ENCODE results near the gene TMED10. TPM values are rescaled to one million over a fixed set of nuclear protein-coding genes. Genes with fewer than 3 reads are reported as not detected.

The TMED10 gene
- 364 and 433 TPM in 2 replicates for total RNA-seq (2014; rRNA removed; shearing (Covaris generic))

- DNase-seq (ENCODE audit: low spot score) = peak; percentile 79
Observed at GRCh38 chr14:75176142-75176820, at the start of gene TMED10. TMED10 (minus strand) TSS chr14:75176612; CDS start chr14:75176579, 33 bp downstream.

DNA sequence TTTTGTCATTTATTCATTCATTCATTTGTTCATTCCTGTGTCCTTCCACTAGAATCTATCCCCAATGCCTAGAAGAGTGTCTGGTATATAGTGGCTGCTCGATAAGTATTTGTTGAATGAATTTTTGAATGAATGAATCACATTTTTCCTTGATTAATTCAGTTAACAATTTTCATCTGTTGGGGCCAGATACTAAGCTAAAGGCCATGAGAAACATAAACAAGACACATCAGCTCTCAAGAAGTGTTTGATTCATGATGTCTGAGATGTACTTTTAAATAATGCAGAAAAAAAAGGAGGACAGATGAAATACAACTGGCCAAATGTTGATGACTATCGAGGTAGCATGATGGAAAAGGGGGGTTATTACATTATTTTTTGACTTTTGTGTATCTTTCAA is 48.1 kb upstream of the TMED10 start:
- DNase-seq (ENCODE audit: low spot score) = no peak

- peak; percentile 27 for DNase-seq (ENCODE audit: low spot score)
Observed at GRCh38 chr14:75223664-75224154, 47.3 kb upstream of the TMED10 start.

GRCh38 chr14:75222208-75222701 is 45.8 kb upstream of the TMED10 start:
- peak; percentile 27 for DNase-seq (ENCODE audit: low spot score)

- DNase-seq (ENCODE audit: low spot score) = no peak
Observed at GRCh38 chr14:75221797-75222196, 45.4 kb upstream of the TMED10 start.

- DNase-seq (ENCODE audit: low spot score) = no peak
Observed at GRCh38 chr14:75220156-75220555, 43.7 kb upstream of the TMED10 start.

DNA sequence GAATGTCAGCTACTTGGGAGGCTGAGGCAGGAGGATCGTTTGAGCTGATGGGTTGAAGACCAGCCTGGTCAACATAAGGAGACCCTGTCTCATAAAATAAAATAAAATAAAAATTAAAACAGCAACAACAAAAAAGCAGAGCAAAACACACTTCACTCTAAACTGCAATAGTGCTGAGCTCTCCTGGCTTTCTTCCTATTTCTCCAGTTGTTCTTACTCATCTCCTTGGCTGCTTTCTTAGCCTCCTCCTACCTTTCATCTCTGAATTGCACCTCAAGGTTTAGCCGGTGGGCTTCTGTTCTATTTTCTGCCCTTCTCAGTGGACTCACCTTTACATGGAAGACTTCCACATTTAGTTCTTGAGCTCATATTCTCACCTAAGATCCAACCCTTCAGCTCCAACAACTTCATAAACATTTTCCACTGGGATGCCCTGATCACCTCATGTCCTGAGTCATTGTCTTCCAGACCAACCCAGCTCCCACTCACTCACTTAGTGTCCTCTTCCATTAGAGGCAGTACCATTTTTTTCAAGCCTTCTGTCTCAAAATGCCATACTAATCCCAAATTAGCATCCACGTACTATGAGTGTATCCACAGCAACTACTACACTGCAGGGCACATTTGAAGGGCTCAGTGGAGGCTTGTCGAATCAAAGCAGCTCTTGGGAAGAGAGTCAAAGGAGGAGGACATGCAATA is 41.2 kb upstream of the TMED10 start:
- DNase-seq (ENCODE audit: low spot score) = no peak

DNA sequence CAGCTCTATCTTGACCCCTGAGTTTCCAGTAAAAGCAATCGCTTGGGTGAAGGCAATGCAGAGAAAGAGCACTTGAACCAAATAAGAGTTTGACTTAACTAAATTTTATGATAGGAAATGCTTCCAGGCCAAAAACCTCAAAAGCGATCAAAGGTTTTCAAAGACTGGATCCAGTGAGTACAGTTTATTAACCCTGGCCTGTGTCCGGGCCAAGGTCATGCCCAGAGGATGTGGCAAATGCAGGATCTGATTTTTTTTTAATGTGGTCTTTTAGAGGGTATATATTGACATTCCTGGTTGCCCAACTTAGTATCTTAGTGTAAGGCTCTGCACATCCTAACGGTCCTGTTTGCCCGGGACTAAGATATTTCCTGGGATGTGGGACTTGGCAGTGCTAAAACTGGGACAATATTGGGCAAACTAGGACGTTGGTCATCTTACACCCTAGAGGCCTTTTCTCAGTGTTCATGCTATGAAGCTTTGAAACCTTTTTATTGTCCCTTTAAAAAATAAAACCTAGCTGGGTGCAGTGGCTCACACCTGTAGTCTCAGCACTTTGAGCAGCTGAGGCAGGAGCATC is 40.1 kb upstream of the TMED10 start:
- no peak for DNase-seq (ENCODE audit: low spot score)

DNA sequence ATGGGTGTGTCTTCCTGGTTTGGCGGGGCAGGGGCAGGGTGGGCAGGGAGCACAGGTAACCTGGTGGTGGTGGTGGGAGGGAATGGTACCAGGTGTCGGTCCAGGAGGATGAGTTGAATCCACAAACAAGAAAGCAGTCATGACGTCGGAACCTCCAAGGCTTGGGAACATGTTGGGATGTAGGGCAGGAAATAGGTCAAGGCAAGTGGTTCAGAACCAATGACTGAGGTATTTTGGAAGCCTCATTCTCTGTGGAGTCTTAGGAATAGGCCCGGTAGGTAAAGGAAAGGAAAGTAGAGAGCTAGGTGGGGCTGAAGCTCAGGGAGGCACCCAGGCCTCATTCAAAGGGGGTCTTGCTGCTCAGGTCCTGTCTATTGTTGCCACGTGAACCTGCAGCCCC is 39.1 kb upstream of the TMED10 start:
- DNase-seq (ENCODE audit: low spot score) = no peak

- DNase-seq (ENCODE audit: low spot score) = no peak
Observed at GRCh38 chr14:75214558-75214957, 38.1 kb upstream of the TMED10 start.

GRCh38 chr14:75213172-75213571 is 36.8 kb upstream of the TMED10 start:
- no peak for DNase-seq (ENCODE audit: low spot score)

GRCh38 chr14:75208843-75209242 is 32.4 kb upstream of the TMED10 start:
- DNase-seq (ENCODE audit: low spot score) = no peak

- DNase-seq (ENCODE audit: low spot score) = no peak
Observed at GRCh38 chr14:75206190-75206589, 29.8 kb upstream of the TMED10 start.

- DNase-seq (ENCODE audit: low spot score) = no peak
Observed at GRCh38 chr14:75205591-75205990, 29.2 kb upstream of the TMED10 start.

- no peak for DNase-seq (ENCODE audit: low spot score)
Observed at GRCh38 chr14:75204116-75204515, 27.7 kb upstream of the TMED10 start.

- no peak for DNase-seq (ENCODE audit: low spot score)
Observed at GRCh38 chr14:75202657-75203056, 26.2 kb upstream of the TMED10 start.

- no peak for DNase-seq (ENCODE audit: low spot score)
Observed at GRCh38 chr14:75201087-75201486, 24.7 kb upstream of the TMED10 start.

- DNase-seq (ENCODE audit: low spot score) = no peak
Observed at GRCh38 chr14:75200451-75200850, 24.0 kb upstream of the TMED10 start.

GRCh38 chr14:75198291-75198933 is 22.0 kb upstream of the TMED10 start:
- no peak for DNase-seq (ENCODE audit: low spot score)

DNA sequence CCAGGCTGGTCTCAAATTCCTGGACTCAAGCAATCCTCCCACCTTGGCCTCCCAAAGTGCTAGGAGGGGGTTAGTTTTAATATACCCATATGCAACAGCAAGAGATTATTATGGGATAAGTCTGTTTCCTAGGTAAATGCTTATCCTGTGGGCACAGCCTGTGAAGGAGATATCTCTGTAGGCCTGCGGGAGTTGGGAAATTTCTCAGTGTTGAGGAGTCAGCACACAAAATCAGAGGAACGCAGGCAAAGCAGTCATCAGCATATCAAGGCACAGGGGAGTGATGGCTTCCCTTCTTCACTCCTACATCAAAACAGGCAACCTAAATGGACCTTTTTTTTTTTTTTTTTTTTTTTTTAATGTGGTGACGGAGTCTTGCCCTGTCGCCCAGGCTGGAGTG is 20.9 kb upstream of the TMED10 start:
- DNase-seq (ENCODE audit: low spot score) = no peak

DNA sequence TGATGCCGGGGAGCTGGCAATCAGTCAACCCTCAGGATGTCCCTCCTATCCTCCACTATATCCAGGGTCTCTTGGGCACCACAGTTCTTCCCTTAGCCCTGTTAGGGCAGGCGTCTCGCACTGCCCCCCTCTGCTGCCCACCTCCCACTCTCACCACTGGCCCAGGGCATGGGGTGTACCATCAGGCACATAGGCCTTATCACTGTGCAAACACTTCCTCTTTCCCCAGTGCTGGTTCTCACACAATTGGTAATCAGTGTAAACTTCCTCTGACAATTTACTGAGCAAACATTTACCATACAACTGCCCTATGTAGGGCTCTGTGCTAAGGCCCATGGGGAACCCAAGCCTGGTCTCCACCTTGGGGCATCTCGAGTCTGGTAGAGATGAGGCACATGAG is 20.1 kb upstream of the TMED10 start:
- DNase-seq (ENCODE audit: low spot score) = no peak

- no peak for DNase-seq (ENCODE audit: low spot score)
Observed at GRCh38 chr14:75196064-75196463, 19.7 kb upstream of the TMED10 start.
